Dendritic cell treated with granulocyte-macrophage colony-stimulating factor and Interleukin-4, amounts not matched to agents 40 ng/mL and 50 ng/mL, for 4 days (primary cell): Measurements from ENCODE around the gene NAA38.
"Not testable (repeated sequence)": the region's sequence is repeated elsewhere in the genome, so short reads cannot be mapped to it uniquely, and the experiment has no call there.

Experiments used
- H3K27ac Mint-ChIP-seq: one replicate; pipeline ENCODE4 v1.8.0; 2022; ENCODE audit warnings: mild to moderate bottlenecking, mixed read lengths
- H3K27me3 Mint-ChIP-seq: one replicate; pipeline ENCODE4 v1.8.0; 2022; ENCODE audit warnings: mild to moderate bottlenecking, mixed read lengths
- H3K36me3 Mint-ChIP-seq: one replicate; pipeline ENCODE4 v1.8.0; 2022; ENCODE audit warnings: low read depth, mixed read lengths
- H3K4me1 Mint-ChIP-seq: one replicate; pipeline ENCODE4 v1.8.0; 2022; ENCODE audit warnings: low read depth, mixed read lengths
- H3K4me3 Mint-ChIP-seq: one replicate; pipeline ENCODE4 v1.8.0; 2022; ENCODE audit warnings: mild to moderate bottlenecking, moderate library complexity, mixed read lengths
- H3K9me3 Mint-ChIP-seq: one replicate; pipeline ENCODE4 v1.8.0; 2022; ENCODE audit warnings: mixed read lengths
- intact Hi-C: fragments of 100-400 bp; cut with micrococcal nuclease; formaldehyde crosslinking; loops from one replicate; pipeline ENCODE4 v1.15.0; 2022

Gene NAA38

GRCh38 chr17:7824021-7824924, 33.1 kb downstream of the NAA38 start:
- peaks cover 10% of the 10 kb centered on the region for H3K4me1 Mint-ChIP-seq
- no peaks in the 10 kb centered on the region for H3K9me3 Mint-ChIP-seq
- H3K4me3 Mint-ChIP-seq = no peak overlapping the region
- peaks cover 28% of the 10 kb centered on the region for H3K27me3 Mint-ChIP-seq
- intact Hi-C loops = no loop called here
- H3K36me3 Mint-ChIP-seq = no peaks in the 10 kb centered on the region
- H3K27ac Mint-ChIP-seq = no peak overlapping the region

GRCh38 chr17:7823581-7824001, 33.8 kb downstream of the NAA38 start:
- intact Hi-C loops = loop anchor here (2.0 kb wide), 2 partner anchors 73 to 165 kb away; no protein-coding TSS in a partner anchor
- Mint-ChIP-seq H3K9me3 (no peaks in the 10 kb centered on the region), H3K27ac (no peak overlapping the region), H3K27me3 (peaks cover 29% of the 10 kb centered on the region), H3K36me3 (no peaks in the 10 kb centered on the region), H3K4me1 (peaks cover 10% of the 10 kb centered on the region), H3K4me3 (no peak overlapping the region)

- H3K9me3 Mint-ChIP-seq = no peaks in the 10 kb centered on the region
- peaks cover 22% of the 10 kb centered on the region for H3K27me3 Mint-ChIP-seq
- H3K36me3 Mint-ChIP-seq = no peaks in the 10 kb centered on the region
- H3K4me1 Mint-ChIP-seq = peaks cover 10% of the 10 kb centered on the region
- H3K27ac Mint-ChIP-seq = no peak overlapping the region
- intact Hi-C loops = loop anchor here (1.0 to 2.0 kb wide), 3 partner anchors 29 to 167 kb away; no protein-coding TSS in a partner anchor
- H3K4me3 Mint-ChIP-seq = no peak overlapping the region
Measured at GRCh38 chr17:7822126-7822525, 35.2 kb downstream of the NAA38 start.

- H3K27ac Mint-ChIP-seq = no peak overlapping the region
- H3K4me3 Mint-ChIP-seq = no peak overlapping the region
- H3K4me1 Mint-ChIP-seq = peaks cover 5% of the 10 kb centered on the region
- intact Hi-C loops = no loop called here
- H3K36me3 Mint-ChIP-seq = no peaks in the 10 kb centered on the region
- peaks cover 17% of the 10 kb centered on the region for H3K27me3 Mint-ChIP-seq
- no peaks in the 10 kb centered on the region for H3K9me3 Mint-ChIP-seq
Measured at GRCh38 chr17:7820231-7820630, 37.1 kb downstream of the NAA38 start.

- no peak overlapping the region for H3K27ac Mint-ChIP-seq
- no peak overlapping the region for H3K4me3 Mint-ChIP-seq
- H3K27me3 Mint-ChIP-seq = peaks cover 11% of the 10 kb centered on the region
- no peaks in the 10 kb centered on the region for H3K9me3 Mint-ChIP-seq
- H3K4me1 Mint-ChIP-seq = no peaks in the 10 kb centered on the region
- intact Hi-C loops = loop anchor here (10.0 kb wide), 1 partner anchor 74 kb away; no protein-coding TSS in a partner anchor
- H3K36me3 Mint-ChIP-seq = no peaks in the 10 kb centered on the region
Measured at GRCh38 chr17:7818746-7819645, 38.4 kb downstream of the NAA38 start.

GRCh38 chr17:7818026-7818425, 39.3 kb downstream of the NAA38 start:
- no peak overlapping the region for H3K27ac Mint-ChIP-seq
- H3K4me1 Mint-ChIP-seq = no peaks in the 10 kb centered on the region
- intact Hi-C loops = loop anchor here (10.0 kb wide), 1 partner anchor 73 kb away; no protein-coding TSS in a partner anchor
- no peaks in the 10 kb centered on the region for H3K9me3 Mint-ChIP-seq
- H3K36me3 Mint-ChIP-seq = no peaks in the 10 kb centered on the region
- no peak overlapping the region for H3K4me3 Mint-ChIP-seq
- peaks cover 6% of the 10 kb centered on the region for H3K27me3 Mint-ChIP-seq

GRCh38 chr17:7817643-7817964, 39.8 kb downstream of the NAA38 start:
- H3K9me3 Mint-ChIP-seq = no peaks in the 10 kb centered on the region
- no peaks in the 10 kb centered on the region for H3K4me1 Mint-ChIP-seq
- H3K27ac Mint-ChIP-seq = no peak overlapping the region
- no peak overlapping the region for H3K4me3 Mint-ChIP-seq
- peaks cover 6% of the 10 kb centered on the region for H3K27me3 Mint-ChIP-seq
- intact Hi-C loops = loop anchor here (10.0 kb wide), 1 partner anchor 73 kb away; no protein-coding TSS in a partner anchor
- H3K36me3 Mint-ChIP-seq = no peaks in the 10 kb centered on the region

- H3K9me3 Mint-ChIP-seq = no peaks in the 10 kb centered on the region
- H3K27me3 Mint-ChIP-seq = peaks cover 6% of the 10 kb centered on the region
- H3K4me3 Mint-ChIP-seq = no peak overlapping the region
- H3K4me1 Mint-ChIP-seq = no peaks in the 10 kb centered on the region
- intact Hi-C loops = loop anchor here (10.0 kb wide), 1 partner anchor 72 kb away; no protein-coding TSS in a partner anchor
- no peaks in the 10 kb centered on the region for H3K36me3 Mint-ChIP-seq
- H3K27ac Mint-ChIP-seq = no peak overlapping the region
Measured at GRCh38 chr17:7816926-7817642, 40.3 kb downstream of the NAA38 start.

GRCh38 chr17:7814969-7815368, 42.4 kb downstream of the NAA38 start:
- Mint-ChIP-seq H3K4me3 (no peak overlapping the region), H3K27me3 (peaks cover 1% of the 10 kb centered on the region), H3K36me3 (no peaks in the 10 kb centered on the region), H3K9me3 (no peaks in the 10 kb centered on the region), H3K4me1 (peaks cover 5% of the 10 kb centered on the region), H3K27ac (no peak overlapping the region)
- intact Hi-C loops = loop anchor here (10.0 kb wide), 1 partner anchor 70 kb away; no protein-coding TSS in a partner anchor

GRCh38 chr17:7811251-7811650, 46.1 kb downstream of the NAA38 start:
- Mint-ChIP-seq H3K27me3 (peaks cover 8% of the 10 kb centered on the region), H3K4me1 (peaks cover 14% of the 10 kb centered on the region), H3K27ac (no peak overlapping the region), H3K36me3 (no peaks in the 10 kb centered on the region), H3K9me3 (no peaks in the 10 kb centered on the region), H3K4me3 (no peak overlapping the region)
- intact Hi-C loops = loop anchor here (10.0 kb wide), 1 partner anchor 66 kb away; no protein-coding TSS in a partner anchor

GRCh38 chr17:7809791-7810343, 47.5 kb downstream of the NAA38 start:
- H3K36me3 Mint-ChIP-seq, H3K27ac Mint-ChIP-seq, H3K9me3 Mint-ChIP-seq, H3K4me3 Mint-ChIP-seq: not testable (repeated sequence)
- peaks cover 15% of the 10 kb centered on the region for H3K27me3 Mint-ChIP-seq
- intact Hi-C loops = loop anchor here (10.0 kb wide), 1 partner anchor 65 kb away; no protein-coding TSS in a partner anchor
- peaks cover 14% of the 10 kb centered on the region for H3K4me1 Mint-ChIP-seq

- Mint-ChIP-seq H3K9me3 (no peaks in the 10 kb centered on the region), H3K4me3 (no peak overlapping the region), H3K36me3 (no peaks in the 10 kb centered on the region), H3K27me3 (peaks cover 18% of the 10 kb centered on the region), H3K4me1 (peaks cover 14% of the 10 kb centered on the region), H3K27ac (no peak overlapping the region)
- intact Hi-C loops = no loop called here
Measured at GRCh38 chr17:7809086-7809790, 48.1 kb downstream of the NAA38 start.
